Mesendoderm (in vitro differentiated cells): ENCODE data around the gene PTPRD.
A peak's percentile ranks its signal among the peaks of the same experiment; 100 is the strongest.

Experiments used
- DNase-seq: peaks from one replicate; pipeline ENCODE4 v3.0.0; 2013
- H2AK5ac ChIP-seq: 2 replicates; pipeline ENCODE4 v1.6.1; 2013; ENCODE audit warnings: low read length, inconsistent platforms
- H2BK120ac ChIP-seq: 2 replicates; pipeline ENCODE4 v1.6.1; 2013; ENCODE audit warnings: low read depth, mild to moderate bottlenecking, low read length, moderate library complexity, mixed read lengths
- H2BK15ac ChIP-seq: replicated peaks from 2 replicates; pipeline ENCODE4 v1.6.1; 2013; ENCODE audit warnings: low read depth, mild to moderate bottlenecking, moderate library complexity
- H2BK5ac ChIP-seq: 2 replicates; pipeline ENCODE4 v1.6.1; 2013; ENCODE audit warnings: low read length, inconsistent platforms
- H3K18ac ChIP-seq: 2 replicates; pipeline ENCODE4 v1.6.1; 2013; ENCODE audit warnings: mild to moderate bottlenecking, low read length, mixed read lengths
- H3K23ac ChIP-seq: one replicate; pipeline ENCODE4 v1.6.1; 2013; ENCODE audit warnings: low read length
- H3K27ac ChIP-seq: 2 replicates; pipeline ENCODE4 v1.5.1; 2013; ENCODE audit warnings: low read depth, mild to moderate bottlenecking, inconsistent platforms, low read length, moderate library complexity
- H3K27me3 ChIP-seq: 2 replicates; pipeline ENCODE4 v1.6.1; 2013; ENCODE audit warnings: low read length, control low read depth, mild to moderate bottlenecking, inconsistent platforms; ENCODE audit not compliant: insufficient read depth, poor library complexity
- H3K36me3 ChIP-seq: 2 replicates; pipeline ENCODE4 v1.6.1; 2013; ENCODE audit warnings: low read length, inconsistent platforms; ENCODE audit not compliant: control insufficient read depth, insufficient read depth
- H3K4ac ChIP-seq: one replicate; pipeline ENCODE4 v1.6.1; 2013; ENCODE audit warnings: low read depth, mild to moderate bottlenecking, low read length, moderate library complexity
- H3K4me1 ChIP-seq: 2 replicates; pipeline ENCODE4 v1.6.1; 2013; ENCODE audit warnings: low read depth, low read length, inconsistent platforms; ENCODE audit not compliant: control insufficient read depth
- H3K4me2 ChIP-seq: 2 replicates; pipeline ENCODE4 v1.6.1; 2013; ENCODE audit warnings: low read length
- H3K4me3 ChIP-seq: 2 replicates; pipeline ENCODE4 v1.5.1; 2013; ENCODE audit warnings: mild to moderate bottlenecking, low read length
- H3K56ac ChIP-seq: one replicate; pipeline ENCODE4 v1.6.1; 2013; ENCODE audit warnings: low read length
- H3K79me1 ChIP-seq: 2 replicates; pipeline ENCODE4 v1.6.1; 2013; ENCODE audit warnings: low read length, inconsistent platforms
- H3K79me2 ChIP-seq: 2 replicates; pipeline ENCODE4 v1.6.1; 2013; ENCODE audit warnings: mild to moderate bottlenecking, low read length; ENCODE audit not compliant: control insufficient read depth, insufficient read depth
- H3K9ac ChIP-seq: 2 replicates; pipeline ENCODE4 v1.6.1; 2013; ENCODE audit warnings: low read length, inconsistent platforms
- H4K5ac ChIP-seq: one replicate; pipeline ENCODE4 v1.6.1; 2013; ENCODE audit warnings: low read length
- H4K8ac ChIP-seq: one replicate; pipeline ENCODE4 v1.6.1; 2013; ENCODE audit warnings: low read depth, mild to moderate bottlenecking, control low read depth, low read length, moderate library complexity
- WGBS: extraction: QIAGEN DNeasy Blood & Tissue Kit; methylation state at CpG from one replicate; pipeline ENCODE4 v1.1.7; 2013; ENCODE audit warnings: low lambda C conversion rate, missing lambda C conversion rate; ENCODE audit not compliant: insufficient coverage; ENCODE audit errors: extremely low coverage; 5-methylcytosine and 5-hydroxymethylcytosine counted together

PTPRD gene

DNA sequence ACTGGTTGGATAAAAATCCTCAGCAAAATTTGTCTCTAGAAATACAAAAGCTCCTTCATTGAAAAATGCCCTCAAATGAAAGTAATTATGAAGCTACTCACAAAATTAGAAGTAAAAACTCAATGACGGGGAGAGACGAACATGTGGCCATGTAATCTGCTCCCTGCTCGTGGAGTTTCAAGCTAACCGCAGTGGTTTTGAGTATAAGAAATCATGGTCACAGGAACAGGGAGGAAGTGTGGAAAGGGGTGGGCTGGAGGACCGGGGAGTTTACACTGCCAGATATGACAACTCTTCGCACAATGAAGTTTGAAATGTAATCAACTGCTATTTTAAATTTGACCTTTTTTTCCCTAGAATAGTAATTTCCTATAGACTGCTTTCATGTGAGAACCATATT, 2047.8 kb downstream of the PTPRD start:
- no peak overlapping the region for H3K4me2 ChIP-seq
- no peak overlapping the region for H2BK5ac ChIP-seq
- H3K27ac ChIP-seq, result no peak overlapping the region
- H3K4me3 ChIP-seq, result no peak overlapping the region
- H3K9ac ChIP-seq, result no peak overlapping the region
- no peak overlapping the region for H2BK120ac ChIP-seq
- no peak overlapping the region for H3K4ac ChIP-seq
- H2AK5ac ChIP-seq, result no peak overlapping the region
- no peak overlapping the region for H3K56ac ChIP-seq
- DNase-seq, result no peak
- no peaks in the 10 kb centered on the region for H3K36me3 ChIP-seq
- no peak overlapping the region for H2BK15ac ChIP-seq
- no peak overlapping the region for H3K23ac ChIP-seq
- no peak overlapping the region for H4K8ac ChIP-seq
- H3K4me1 ChIP-seq, result peaks cover 3% of the 10 kb centered on the region
- no CpG with 5 or more reads among the region's 6 CpGs for WGBS
- H3K18ac ChIP-seq, result no peak overlapping the region
- peaks cover 2% of the 10 kb centered on the region for H3K79me1 ChIP-seq
- no peak overlapping the region for H4K5ac ChIP-seq
- no peaks in the 10 kb centered on the region for H3K79me2 ChIP-seq
- H3K27me3 ChIP-seq, result no peaks in the 10 kb centered on the region

DNA sequence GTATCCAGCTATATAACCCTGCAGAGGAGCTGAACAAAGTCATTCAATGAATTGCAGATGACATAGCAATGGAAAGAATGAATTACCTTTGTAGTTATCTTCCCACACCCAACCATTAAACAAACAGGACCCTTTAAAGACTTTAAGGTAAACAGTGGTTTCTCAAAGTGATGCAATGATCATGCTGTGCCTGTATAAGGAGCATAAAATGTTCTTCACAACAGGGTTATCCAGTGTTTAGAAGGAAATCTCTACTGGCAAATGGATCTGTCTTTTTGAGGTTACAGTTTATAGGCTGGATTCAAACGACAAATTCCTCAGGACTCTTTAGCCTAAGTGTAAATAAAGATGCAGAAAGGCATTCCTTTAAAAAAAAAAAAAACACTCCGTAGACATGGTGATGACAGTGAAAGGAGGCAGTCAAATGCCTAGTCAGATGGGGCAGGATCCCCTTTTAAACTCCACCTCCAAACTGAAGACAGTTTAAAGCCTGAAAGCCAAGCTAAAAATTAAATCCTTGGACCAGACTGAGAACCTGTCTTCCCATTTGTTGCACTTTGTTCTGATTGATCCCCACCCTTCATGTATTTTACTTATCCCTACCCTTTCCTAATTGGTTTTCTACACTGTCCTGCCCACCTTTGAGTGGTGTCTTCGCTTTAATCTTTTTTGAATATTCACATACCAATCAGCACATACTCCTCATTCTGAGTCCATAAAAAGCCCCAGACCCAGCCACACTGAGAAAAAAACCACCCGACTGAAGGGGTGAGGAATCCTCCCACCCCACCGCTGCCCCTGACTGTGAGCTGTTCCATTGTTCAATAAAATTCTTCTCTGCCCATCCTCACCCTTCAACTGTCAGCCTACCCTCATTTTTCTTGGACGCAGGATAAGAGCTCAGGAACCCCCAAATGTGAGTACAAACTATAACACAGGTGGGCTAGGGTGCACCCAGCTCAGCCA, 2052.0 kb downstream of the PTPRD start:
- Histone ChIP-seq H3K27ac (no peak overlapping the region), H3K4me2 (no peak overlapping the region), H3K79me2 (no peaks in the 10 kb centered on the region), H3K9ac (no peak overlapping the region), H3K27me3 (no peaks in the 10 kb centered on the region), H3K56ac (no peak overlapping the region), H3K79me1 (no peaks in the 10 kb centered on the region), H4K5ac (no peak overlapping the region), H3K4me3 (no peak overlapping the region), H2BK5ac (no peak overlapping the region), H4K8ac (no peak overlapping the region), H3K23ac (no peak overlapping the region), H2BK120ac (no peak overlapping the region), H2BK15ac (no peak overlapping the region), H2AK5ac (no peak overlapping the region), H3K4me1 (peaks cover 3% of the 10 kb centered on the region), H3K36me3 (no peaks in the 10 kb centered on the region), H3K4ac (no peak overlapping the region), H3K18ac (no peak overlapping the region)
- DNase-seq, result peak; percentile 70
- WGBS, result no CpG with 5 or more reads among the region's 6 CpGs

DNA sequence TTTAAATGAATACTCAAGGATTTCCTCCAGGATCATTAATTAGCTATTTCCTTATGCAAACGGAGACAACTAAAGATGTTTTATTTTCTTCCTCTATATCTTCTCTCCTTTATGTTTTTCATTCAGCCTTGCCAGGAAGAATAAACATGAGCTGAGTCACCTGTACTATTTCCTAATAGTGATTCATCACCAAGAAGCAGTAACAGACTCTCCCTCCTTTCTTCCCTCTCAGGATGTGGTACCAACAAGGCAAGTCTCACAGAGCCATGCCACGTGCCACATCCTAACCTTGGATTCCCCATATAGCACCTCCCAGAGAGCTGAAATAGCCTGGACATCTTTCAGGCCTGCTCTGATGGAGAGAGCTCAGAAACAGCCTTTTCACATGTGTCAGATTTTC, 2054.6 kb downstream of the PTPRD start:
- no peak overlapping the region for H3K23ac ChIP-seq
- no peak overlapping the region for H2BK5ac ChIP-seq
- no peak overlapping the region for H3K4me2 ChIP-seq
- no peaks in the 10 kb centered on the region for H3K79me2 ChIP-seq
- no peaks in the 10 kb centered on the region for H3K79me1 ChIP-seq
- H3K4me1 ChIP-seq, result peaks cover 3% of the 10 kb centered on the region
- no peaks in the 10 kb centered on the region for H3K27me3 ChIP-seq
- no peaks in the 10 kb centered on the region for H3K36me3 ChIP-seq
- no peak overlapping the region for H2BK15ac ChIP-seq
- no peak overlapping the region for H3K56ac ChIP-seq
- peak; percentile 32 for DNase-seq
- no peak overlapping the region for H3K27ac ChIP-seq
- no peak overlapping the region for H2AK5ac ChIP-seq
- no peak overlapping the region for H4K8ac ChIP-seq
- H3K4ac ChIP-seq, result no peak overlapping the region
- H3K18ac ChIP-seq, result no peak overlapping the region
- no peak overlapping the region for H4K5ac ChIP-seq
- WGBS, result no CpG with 5 or more reads among the region's 2 CpGs
- H3K9ac ChIP-seq, result no peak overlapping the region
- no peak overlapping the region for H2BK120ac ChIP-seq
- no peak overlapping the region for H3K4me3 ChIP-seq

DNA sequence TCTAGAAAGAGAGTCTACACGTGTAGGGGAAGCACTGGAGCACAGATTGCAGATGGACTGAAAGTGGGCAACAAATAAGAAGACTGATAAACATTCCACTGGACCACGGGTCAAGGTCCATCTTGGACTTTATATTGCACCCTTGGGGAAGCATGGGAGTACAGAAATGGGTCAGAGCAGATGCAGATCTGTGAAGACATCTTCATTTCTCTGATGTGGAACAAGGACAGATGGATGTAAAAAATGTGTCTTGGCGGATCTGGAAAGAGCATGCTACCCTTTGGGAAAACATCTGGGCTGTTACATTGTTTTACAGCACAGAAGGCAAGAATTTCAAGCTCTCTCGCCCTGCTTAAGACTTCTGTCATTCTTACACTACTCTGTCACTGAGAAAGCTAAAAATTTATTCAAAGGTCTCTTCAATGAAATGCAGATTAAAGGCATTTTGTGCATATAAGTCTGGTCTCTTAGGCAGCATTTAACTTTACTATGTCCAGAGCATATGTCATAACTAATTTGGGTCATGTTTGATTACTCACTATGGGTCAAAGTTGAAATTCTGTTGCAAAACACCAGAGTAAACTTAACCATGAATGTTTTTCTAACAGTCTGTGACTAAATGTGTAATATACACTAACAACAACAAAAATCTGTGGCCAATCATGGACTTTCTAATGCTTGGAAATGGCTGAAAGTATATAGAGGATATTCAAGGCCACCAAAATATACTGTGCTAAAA, 2056.9 kb downstream of the PTPRD start:
- no peak overlapping the region for H3K18ac ChIP-seq
- no peak overlapping the region for H4K5ac ChIP-seq
- no peak overlapping the region for H2BK5ac ChIP-seq
- no peak overlapping the region for H2BK120ac ChIP-seq
- H3K9ac ChIP-seq, result no peak overlapping the region
- WGBS, result no CpG with 5 or more reads among the region's 4 CpGs
- no peak overlapping the region for H2BK15ac ChIP-seq
- no peaks in the 10 kb centered on the region for H3K79me1 ChIP-seq
- H3K23ac ChIP-seq, result no peak overlapping the region
- DNase-seq, result no peak
- no peaks in the 10 kb centered on the region for H3K36me3 ChIP-seq
- H4K8ac ChIP-seq, result no peak overlapping the region
- no peak overlapping the region for H3K4me2 ChIP-seq
- no peaks in the 10 kb centered on the region for H3K27me3 ChIP-seq
- H3K27ac ChIP-seq, result no peak overlapping the region
- H3K79me2 ChIP-seq, result no peaks in the 10 kb centered on the region
- H3K4ac ChIP-seq, result no peak overlapping the region
- H3K4me3 ChIP-seq, result no peak overlapping the region
- no peak overlapping the region for H3K56ac ChIP-seq
- no peaks in the 10 kb centered on the region for H3K4me1 ChIP-seq
- H2AK5ac ChIP-seq, result no peak overlapping the region

DNA sequence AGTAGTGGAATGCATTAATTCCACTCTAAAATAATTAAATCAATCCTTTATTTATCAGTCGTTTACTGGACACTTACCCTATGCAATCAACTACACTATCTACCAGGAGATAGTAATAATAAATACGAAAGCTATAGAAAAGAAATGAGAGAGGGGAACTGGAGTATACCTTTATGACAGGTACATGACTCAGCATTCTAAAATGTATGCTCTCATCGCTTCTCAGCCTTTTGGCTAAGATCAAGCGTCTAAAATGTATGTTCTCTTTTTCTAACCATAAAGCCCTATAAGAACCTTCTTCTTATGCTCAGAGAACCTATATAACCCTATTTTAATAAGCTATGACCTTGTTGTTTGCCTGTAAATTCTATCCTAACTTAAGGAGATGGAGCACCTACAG, 2059.4 kb downstream of the PTPRD start:
- no peak overlapping the region for H2BK15ac ChIP-seq
- no peak overlapping the region for H3K56ac ChIP-seq
- no peak overlapping the region for H4K8ac ChIP-seq
- no peaks in the 10 kb centered on the region for H3K79me2 ChIP-seq
- H3K23ac ChIP-seq, result no peak overlapping the region
- H3K27me3 ChIP-seq, result no peaks in the 10 kb centered on the region
- H3K4ac ChIP-seq, result no peak overlapping the region
- H2AK5ac ChIP-seq, result no peak overlapping the region
- no peak overlapping the region for H4K5ac ChIP-seq
- no peak overlapping the region for H2BK5ac ChIP-seq
- no peaks in the 10 kb centered on the region for H3K36me3 ChIP-seq
- H3K27ac ChIP-seq, result no peak overlapping the region
- no CpG with 5 or more reads among the region's 4 CpGs for WGBS
- no peaks in the 10 kb centered on the region for H3K4me1 ChIP-seq
- H3K4me2 ChIP-seq, result no peak overlapping the region
- no peak overlapping the region for H3K18ac ChIP-seq
- DNase-seq, result peak; percentile 28
- H2BK120ac ChIP-seq, result no peak overlapping the region
- no peak overlapping the region for H3K9ac ChIP-seq
- H3K4me3 ChIP-seq, result no peak overlapping the region
- no peaks in the 10 kb centered on the region for H3K79me1 ChIP-seq
